NT2/D1 (cell line): ENCODE measurements around the gene C19orf12.

ENCODE experiments used
- DNase-seq: peaks from one replicate; pipeline ENCODE4 v3.0.0-alpha.2; 2011; ENCODE audit warnings: low read depth, low spot score
- H3K27me3 ChIP-seq: 2 replicates; pipeline ENCODE4 v1.6.0; 2011; ENCODE audit warnings: mild to moderate bottlenecking; ENCODE audit not compliant: insufficient read length, insufficient read depth
- H3K36me3 ChIP-seq: 2 replicates; pipeline ENCODE4 v1.6.1; 2011; ENCODE audit warnings: mild to moderate bottlenecking, low read length, mixed read lengths; ENCODE audit not compliant: insufficient read depth, insufficient read length
- H3K4me1 ChIP-seq: 2 replicates; pipeline ENCODE4 v1.5.1; 2011; ENCODE audit not compliant: insufficient read depth, insufficient read length
- H3K4me3 ChIP-seq: 2 replicates; pipeline ENCODE4 v1.5.1; 2011; ENCODE audit warnings: low read depth; ENCODE audit not compliant: insufficient read length
- H3K9ac ChIP-seq: 2 replicates; pipeline ENCODE4 v1.6.0; 2011; ENCODE audit warnings: low read depth; ENCODE audit not compliant: insufficient read length
- H3K9me3 ChIP-seq: 2 replicates; pipeline ENCODE4 v1.5.1; 2011; ENCODE audit warnings: mild to moderate bottlenecking, low read length; ENCODE audit not compliant: insufficient read depth
- SUZ12 ChIP-seq: IDR thresholded peaks from 2 replicates; pipeline ENCODE4 v1.6.1; 2011; ENCODE audit not compliant: insufficient read length, insufficient read depth; ENCODE audit errors: extremely low read depth
- YY1 ChIP-seq: IDR thresholded peaks from 2 replicates; pipeline ENCODE4 v1.6.1; 2011; ENCODE audit not compliant: insufficient read length, insufficient read depth
- ZNF274 ChIP-seq: IDR thresholded peaks from 2 replicates; pipeline ENCODE4 v1.6.1; 2011; ENCODE audit warnings: mild to moderate bottlenecking, low read depth, low read length

C19orf12 gene

GRCh38 chr19:29702161-29702962 is 12.7 kb downstream of the C19orf12 start:
- H3K36me3 ChIP-seq, result peaks cover 27% of the 10 kb centered on the region
- no peaks in the 10 kb centered on the region for H3K4me1 ChIP-seq
- no peak overlapping the region for H3K4me3 ChIP-seq
- no peak for DNase-seq
- no peak overlapping the region for H3K9ac ChIP-seq
- TF ChIP-seq YY1, result no peak
- TF ChIP-seq SUZ12, result no peak
- no peak for TF ChIP-seq ZNF274
- no peaks in the 10 kb centered on the region for H3K27me3 ChIP-seq
- H3K9me3 ChIP-seq, result no peaks in the 10 kb centered on the region

GRCh38 chr19:29700498-29700897 is 14.6 kb downstream of the C19orf12 start:
- H3K4me3 ChIP-seq, result no peak overlapping the region
- TF ChIP-seq YY1, result no peak
- no peaks in the 10 kb centered on the region for H3K27me3 ChIP-seq
- no peak overlapping the region for H3K9ac ChIP-seq
- no peak for DNase-seq
- no peaks in the 10 kb centered on the region for H3K4me1 ChIP-seq
- H3K9me3 ChIP-seq, result no peaks in the 10 kb centered on the region
- peaks cover 17% of the 10 kb centered on the region for H3K36me3 ChIP-seq

GRCh38 chr19:29699861-29700260 is 15.2 kb downstream of the C19orf12 start:
- H3K4me3 ChIP-seq, result no peak overlapping the region
- no peak overlapping the region for H3K9ac ChIP-seq
- H3K27me3 ChIP-seq, result no peaks in the 10 kb centered on the region
- no peaks in the 10 kb centered on the region for H3K9me3 ChIP-seq
- H3K36me3 ChIP-seq, result peaks cover 14% of the 10 kb centered on the region
- TF ChIP-seq SUZ12, result no peak
- no peak for TF ChIP-seq YY1
- TF ChIP-seq ZNF274, result no peak
- H3K4me1 ChIP-seq, result no peaks in the 10 kb centered on the region
- DNase-seq, result no peak

GRCh38 chr19:29697523-29698261 is 17.4 kb downstream of the C19orf12 start:
- H3K4me3 ChIP-seq, result no peak overlapping the region
- H3K27me3 ChIP-seq, result no peaks in the 10 kb centered on the region
- TF ChIP-seq SUZ12 (no peak), YY1 (no peak), ZNF274 (no peak)
- no peak for DNase-seq
- no peak overlapping the region for H3K9ac ChIP-seq
- no peaks in the 10 kb centered on the region for H3K9me3 ChIP-seq
- H3K36me3 ChIP-seq, result peaks cover 9% of the 10 kb centered on the region
- no peaks in the 10 kb centered on the region for H3K4me1 ChIP-seq

- H3K4me1 ChIP-seq, result no peaks in the 10 kb centered on the region
- no peak for DNase-seq
- no peak overlapping the region for H3K4me3 ChIP-seq
- H3K27me3 ChIP-seq, result no peaks in the 10 kb centered on the region
- no peaks in the 10 kb centered on the region for H3K9me3 ChIP-seq
- TF ChIP-seq ZNF274 (no peak), SUZ12 (no peak), YY1 (no peak)
- no peaks in the 10 kb centered on the region for H3K36me3 ChIP-seq
- no peak overlapping the region for H3K9ac ChIP-seq
Measured at GRCh38 chr19:29696565-29696846, 18.6 kb downstream of the C19orf12 start.

GRCh38 chr19:29695765-29696564 is 19.1 kb downstream of the C19orf12 start:
- H3K4me3 ChIP-seq, result no peak overlapping the region
- H3K9me3 ChIP-seq, result no peaks in the 10 kb centered on the region
- no peaks in the 10 kb centered on the region for H3K27me3 ChIP-seq
- TF ChIP-seq YY1 (no peak), SUZ12 (no peak), ZNF274 (no peak)
- H3K9ac ChIP-seq, result no peak overlapping the region
- no peaks in the 10 kb centered on the region for H3K4me1 ChIP-seq
- no peak for DNase-seq
- H3K36me3 ChIP-seq, result no peaks in the 10 kb centered on the region
